Measurements from ENCODE around the gene GLCE. TPM values are rescaled to one million over a fixed set of nuclear protein-coding genes. Genes with fewer than 3 reads are reported as not detected.

GLCE gene
- total RNA-seq, 1 experiment from 2014 or later, result 10.2 TPM

- Mint-ChIP-seq H3K27ac (ENCODE audit: unreplicated experiment) (no peak overlapping the region), H3K9me3 (ENCODE audit: unreplicated experiment) (no peaks in the 10 kb centered on the region), H3K27me3 (ENCODE audit: insufficient read depth, unreplicated experiment) (peaks cover 13% of the 10 kb centered on the region), H3K4me3 (ENCODE audit: unreplicated experiment) (no peak overlapping the region), H3K36me3 (ENCODE audit: insufficient read depth, unreplicated experiment) (peaks cover 4% of the 10 kb centered on the region), H3K4me1 (ENCODE audit: low read depth, unreplicated experiment) (peaks cover 7% of the 10 kb centered on the region)
- Histone ChIP-seq H3K27me3 (replicated peaks; ENCODE audit: control insufficient read depth, insufficient read depth, low read length) (peaks cover 1% of the 10 kb centered on the region; the same call in 1 of the 2 replicates), H3K36me3 (ENCODE audit: control insufficient read depth, insufficient read depth, low read length) (no peaks in the 10 kb centered on the region), H3K4me3 (ENCODE audit: low read depth, low read length) (no peak overlapping the region), H3K4me1 (0 out of 2 replicates have a peak, but pooled peaks cover 2% of the 10 kb centered on the region), H3K9me3 (no peaks in the 10 kb centered on the region)
- BruUV-seq (replicated peaks), result no TSS peak
- TF ChIP-seq, protein P1, sequence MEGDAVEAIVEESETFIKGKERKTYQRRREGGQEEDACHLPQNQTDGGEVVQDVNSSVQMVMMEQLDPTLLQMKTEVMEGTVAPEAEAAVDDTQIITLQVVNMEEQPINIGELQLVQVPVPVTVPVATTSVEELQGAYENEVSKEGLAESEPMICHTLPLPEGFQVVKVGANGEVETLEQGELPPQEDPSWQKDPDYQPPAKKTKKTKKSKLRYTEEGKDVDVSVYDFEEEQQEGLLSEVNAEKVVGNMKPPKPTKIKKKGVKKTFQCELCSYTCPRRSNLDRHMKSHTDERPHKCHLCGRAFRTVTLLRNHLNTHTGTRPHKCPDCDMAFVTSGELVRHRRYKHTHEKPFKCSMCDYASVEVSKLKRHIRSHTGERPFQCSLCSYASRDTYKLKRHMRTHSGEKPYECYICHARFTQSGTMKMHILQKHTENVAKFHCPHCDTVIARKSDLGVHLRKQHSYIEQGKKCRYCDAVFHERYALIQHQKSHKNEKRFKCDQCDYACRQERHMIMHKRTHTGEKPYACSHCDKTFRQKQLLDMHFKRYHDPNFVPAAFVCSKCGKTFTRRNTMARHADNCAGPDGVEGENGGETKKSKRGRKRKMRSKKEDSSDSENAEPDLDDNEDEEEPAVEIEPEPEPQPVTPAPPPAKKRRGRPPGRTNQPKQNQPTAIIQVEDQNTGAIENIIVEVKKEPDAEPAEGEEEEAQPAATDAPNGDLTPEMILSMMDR (IDR thresholded peaks at IDR 0.05; ENCODE audit: insufficient read depth in 1 of 2, low read depth in 1 of 2, low read length in 1 of 2, severe bottlenecking in 1 of 2, unreplicated experiment in 1 of 2), result no peak
- ChIA-PET CTCF (no interaction called here), POLR2A (no interaction called here)
- no peak for DNase-seq
- intact Hi-C loops (cut with micrococcal nuclease; ENCODE audit: unreplicated experiment), result loop anchor here (5.0 kb wide), 2 partner anchors 250 to 535 kb away; no protein-coding TSS in a partner anchor
Measured at GRCh38 chr15:69141833-69142232, 18.6 kb upstream of the GLCE start.

DNA sequence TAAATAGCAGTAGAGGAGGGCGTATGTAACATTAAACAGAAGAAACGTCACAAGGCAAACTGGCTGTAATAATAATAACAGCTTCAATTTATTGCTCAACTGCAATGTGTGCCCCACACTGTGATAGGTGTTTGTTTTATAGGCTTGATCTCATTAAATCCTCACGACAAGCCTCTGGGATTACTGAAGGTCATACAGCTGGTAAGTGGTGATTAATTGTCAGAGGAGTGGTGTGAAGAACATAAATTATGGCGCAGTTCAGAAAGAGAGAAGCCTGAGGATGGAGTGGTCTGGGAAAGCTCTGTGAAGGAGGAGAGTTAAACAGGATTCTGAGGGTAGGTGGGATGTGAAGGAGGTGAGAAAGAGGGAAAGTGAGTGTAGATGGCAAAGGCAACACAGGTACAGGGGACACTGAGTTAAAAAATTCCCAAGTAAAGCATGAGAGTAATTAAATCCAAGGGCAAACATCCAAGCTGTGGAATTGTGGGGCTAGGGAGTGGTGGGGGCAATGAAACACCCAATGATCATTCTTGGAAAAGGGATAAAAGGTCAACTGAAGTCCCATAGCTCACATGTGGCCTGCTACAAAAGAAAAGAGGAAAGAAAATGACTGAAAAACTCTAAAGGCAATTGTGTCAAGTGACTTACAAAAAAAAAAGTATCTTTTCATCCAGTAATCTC is 16.5 kb upstream of the GLCE start:
- H3K27me3 ChIP-seq (replicated peaks; ENCODE audit: control insufficient read depth, insufficient read depth, low read length), result no peaks in the 10 kb centered on the region
- H3K4me1 Mint-ChIP-seq (ENCODE audit: low read depth, unreplicated experiment), result peaks cover 7% of the 10 kb centered on the region
- TF ChIP-seq, protein P1 (IDR thresholded peaks at IDR 0.05; ENCODE audit: insufficient read depth in 1 of 2, low read depth in 1 of 2, low read length in 1 of 2, severe bottlenecking in 1 of 2, unreplicated experiment in 1 of 2), result no peak
- H3K9me3 ChIP-seq, result no peaks in the 10 kb centered on the region
- no peak overlapping the region for H3K27ac Mint-ChIP-seq (ENCODE audit: unreplicated experiment)
- H3K27me3 Mint-ChIP-seq (ENCODE audit: insufficient read depth, unreplicated experiment), result peaks cover 10% of the 10 kb centered on the region
- no peak for DNase-seq
- no peak overlapping the region for H3K4me3 Mint-ChIP-seq (ENCODE audit: unreplicated experiment)
- ChIA-PET POLR2A (no interaction called here), CTCF (no interaction called here)
- H3K4me3 ChIP-seq (ENCODE audit: low read depth, low read length), result no peak overlapping the region
- H3K4me1 ChIP-seq, result 0 out of 2 replicates have a peak, but pooled peaks cover 2% of the 10 kb centered on the region
- no peaks in the 10 kb centered on the region for H3K9me3 Mint-ChIP-seq (ENCODE audit: unreplicated experiment)
- H3K36me3 Mint-ChIP-seq (ENCODE audit: insufficient read depth, unreplicated experiment), result peaks cover 4% of the 10 kb centered on the region
- H3K36me3 ChIP-seq (ENCODE audit: control insufficient read depth, insufficient read depth, low read length), result no peaks in the 10 kb centered on the region
- intact Hi-C loops (cut with micrococcal nuclease; ENCODE audit: unreplicated experiment), result loop anchor here (5.0 kb wide), 2 partner anchors 248 to 537 kb away; no protein-coding TSS in a partner anchor
- BruUV-seq (replicated peaks), result no TSS peak

DNA sequence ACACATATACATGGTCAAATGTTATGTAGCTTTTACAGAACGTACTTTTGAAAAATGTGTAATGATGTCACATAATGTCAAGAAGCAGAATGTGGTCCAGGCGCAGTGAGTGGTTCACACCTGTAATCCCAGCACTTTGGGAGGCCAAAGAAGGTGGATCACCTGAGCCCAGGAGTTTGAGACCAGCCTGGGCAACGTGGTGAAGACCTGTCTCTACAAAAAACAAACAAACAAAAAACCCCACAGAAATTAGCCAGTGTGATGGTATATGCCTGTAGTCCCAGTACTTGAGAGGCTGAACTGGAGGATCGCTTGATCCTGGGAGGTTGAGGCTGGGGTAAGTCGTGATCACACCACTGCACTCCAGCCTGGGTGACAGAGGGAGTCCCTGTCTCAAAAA is 15.9 kb upstream of the GLCE start:
- intact Hi-C loops (cut with micrococcal nuclease; ENCODE audit: unreplicated experiment), result loop anchor here (5.0 kb wide), 2 partner anchors 248 to 537 kb away; no protein-coding TSS in a partner anchor
- Mint-ChIP-seq H3K27me3 (ENCODE audit: insufficient read depth, unreplicated experiment) (peaks cover 5% of the 10 kb centered on the region), H3K9me3 (ENCODE audit: unreplicated experiment) (no peaks in the 10 kb centered on the region), H3K27ac (ENCODE audit: unreplicated experiment) (no peak overlapping the region), H3K4me1 (ENCODE audit: low read depth, unreplicated experiment) (peaks cover 8% of the 10 kb centered on the region), H3K36me3 (ENCODE audit: insufficient read depth, unreplicated experiment) (peaks cover 4% of the 10 kb centered on the region), H3K4me3 (ENCODE audit: unreplicated experiment) (no peak overlapping the region)
- TF ChIP-seq, protein P1 (IDR thresholded peaks at IDR 0.05; ENCODE audit: insufficient read depth in 1 of 2, low read depth in 1 of 2, low read length in 1 of 2, severe bottlenecking in 1 of 2, unreplicated experiment in 1 of 2), result no peak
- no peaks in the 10 kb centered on the region for H3K36me3 ChIP-seq (ENCODE audit: control insufficient read depth, insufficient read depth, low read length)
- H3K27me3 ChIP-seq (replicated peaks; ENCODE audit: control insufficient read depth, insufficient read depth, low read length), result no peaks in the 10 kb centered on the region
- H3K4me3 ChIP-seq (ENCODE audit: low read depth, low read length), result no peak overlapping the region
- no peaks in the 10 kb centered on the region for H3K9me3 ChIP-seq
- DNase-seq, result no peak
- POLR2A ChIA-PET, result no interaction called here
- 0 out of 2 replicates have a peak, but pooled peaks cover 2% of the 10 kb centered on the region for H3K4me1 ChIP-seq
- BruUV-seq (replicated peaks), result no TSS peak
- CTCF ChIA-PET, result no interaction called here
